Measurements from ENCODE around the gene TVP23A. TPM values are rescaled to one million over a fixed set of nuclear protein-coding genes. Genes with fewer than 3 reads are reported as not detected.

TVP23A gene
- total RNA-seq, 4 donors from 2014 or later, result 1.1 to 3.3 TPM; not detected in 2

- DNase-seq, result no peak
- no peak overlapping the region for H3K27ac ChIP-seq
- no peak for TF ChIP-seq CTCF (IDR thresholded peaks at IDR 0.05)
- TF ChIP-seq POLR2A (IDR thresholded peaks at IDR 0.05), result no peak
- H3K27me3 ChIP-seq, result no peaks in the 10 kb centered on the region
- no peaks in the 10 kb centered on the region for H3K4me1 ChIP-seq
- no peaks in the 10 kb centered on the region for H3K36me3 ChIP-seq
- H3K9me3 ChIP-seq, result no peaks in the 10 kb centered on the region
- H3K4me3 ChIP-seq, result no peak overlapping the region
Measured at GRCh38 chr16:10840703-10841102, 22.1 kb upstream of the TVP23A start.

GRCh38 chr16:10839279-10839666 is 20.7 kb upstream of the TVP23A start:
- Histone ChIP-seq H3K9me3 (no peaks in the 10 kb centered on the region), H3K27ac (no peak overlapping the region), H3K36me3 (no peaks in the 10 kb centered on the region), H3K27me3 (no peaks in the 10 kb centered on the region), H3K4me1 (no peaks in the 10 kb centered on the region), H3K4me3 (no peak overlapping the region)
- DNase-seq, result no peak
- no peak for TF ChIP-seq POLR2A (IDR thresholded peaks at IDR 0.05)
- TF ChIP-seq CTCF (IDR thresholded peaks at IDR 0.05), result no peak

GRCh38 chr16:10838621-10839278 is 20.2 kb upstream of the TVP23A start:
- Histone ChIP-seq H3K27me3 (no peaks in the 10 kb centered on the region), H3K36me3 (no peaks in the 10 kb centered on the region), H3K27ac (no peak overlapping the region), H3K4me3 (no peak overlapping the region), H3K4me1 (no peaks in the 10 kb centered on the region), H3K9me3 (no peaks in the 10 kb centered on the region)
- no peak for DNase-seq
- TF ChIP-seq CTCF (IDR thresholded peaks at IDR 0.05) (no peak), POLR2A (IDR thresholded peaks at IDR 0.05) (no peak)

GRCh38 chr16:10836174-10836853 is 17.7 kb upstream of the TVP23A start:
- H3K4me1 ChIP-seq, result no peaks in the 10 kb centered on the region
- DNase-seq, result no peak
- H3K9me3 ChIP-seq, result no peaks in the 10 kb centered on the region

GRCh38 chr16:10835281-10835931 is 16.8 kb upstream of the TVP23A start:
- no peak for TF ChIP-seq CTCF (IDR thresholded peaks at IDR 0.05)
- TF ChIP-seq POLR2A (IDR thresholded peaks at IDR 0.05), result no peak

More at GRCh38 chr16:10836174-10836853, 17.7 kb upstream of the TVP23A start:
- no peaks in the 10 kb centered on the region for H3K36me3 ChIP-seq
- H3K27ac ChIP-seq, result no peak overlapping the region
- no peak for TF ChIP-seq POLR2A (IDR thresholded peaks at IDR 0.05)
- no peak for TF ChIP-seq CTCF (IDR thresholded peaks at IDR 0.05)
- H3K4me3 ChIP-seq, result no peak overlapping the region
- H3K27me3 ChIP-seq, result no peaks in the 10 kb centered on the region

More at GRCh38 chr16:10835281-10835931, 16.8 kb upstream of the TVP23A start:
- Histone ChIP-seq H3K9me3 (no peaks in the 10 kb centered on the region), H3K4me1 (no peaks in the 10 kb centered on the region), H3K4me3 (no peak overlapping the region), H3K27ac (no peak overlapping the region), H3K27me3 (no peaks in the 10 kb centered on the region), H3K36me3 (no peaks in the 10 kb centered on the region)
- DNase-seq, result no peak

Measured in Peyer's patch (tissue), 4 donors.